AG09319 (cell line): ENCODE results near the gene ARHGAP33.

ENCODE experiments used
- DNase-seq: peaks from one replicate; pipeline ENCODE4 v3.0.0-alpha.2; 2010; ENCODE audit warnings: low read depth; ENCODE audit errors: extremely low read depth
- CTCF ChIP-seq: IDR thresholded peaks from 2 replicates; pipeline ENCODE4 v1.5.1; 2011; ENCODE audit warnings: low read depth, mild to moderate bottlenecking, inconsistent platforms, low read length, moderate library complexity

ARHGAP33 gene

GRCh38 chr19:35736913-35737886 is 38.2 kb upstream of the ARHGAP33 start:
- TF ChIP-seq CTCF = no peak
- DNase-seq = no peak

GRCh38 chr19:35738021-35738886 is 37.1 kb upstream of the ARHGAP33 start:
- no peak for TF ChIP-seq CTCF
- DNase-seq = no peak

- no peak for TF ChIP-seq CTCF
- no peak for DNase-seq
Measured at GRCh38 chr19:35738887-35739229, 36.5 kb upstream of the ARHGAP33 start.

- no peak for TF ChIP-seq CTCF
- no peak for DNase-seq
Measured at GRCh38 chr19:35739275-35740107, 35.9 kb upstream of the ARHGAP33 start.

GRCh38 chr19:35740108-35740422 is 35.3 kb upstream of the ARHGAP33 start:
- no peak for TF ChIP-seq CTCF
- no peak for DNase-seq

- TF ChIP-seq CTCF = no peak; the same call in 1 of the 2 replicates
Measured at GRCh38 chr19:35740423-35741202, 34.8 kb upstream of the ARHGAP33 start.

More at GRCh38 chr19:35740423-35741202, 34.8 kb upstream of the ARHGAP33 start:
- peak; percentile 89 for DNase-seq
